HepG2 (cell line): Measurements from ENCODE around the gene ITPR1. TPM values are rescaled to one million over a fixed set of nuclear protein-coding genes. Genes with fewer than 3 reads are reported as not detected.

Experiments
- ATAC-seq: fragments of 200-7000 bp; cut with Tn5 transposase; 3 replicates; pipeline ENCODE4 v1.9.1; 2020; ENCODE audit warnings: mild to moderate bottlenecking, moderate library complexity
- BruUV-seq: library from RNA; stranded (reverse); fragments of 400-500 nt; replicated peaks from 2 replicates; lab custom pipeline; 2021; lab: Mats Ljungman, UMichigan
- CTCF ChIA-PET: fragments of 300-600 bp; formaldehyde crosslinking; extraction: SDS; loops from one replicate; lab custom pipeline; 2021; ENCODE audit warnings: low total read pairs, inconsistent platforms, low intra/inter-chr PET ratio; lab: Yijun Ruan, JAX
- POLR2A ChIA-PET: fragments of 350-600 bp; sonication (Branson Sonifier 250); formaldehyde crosslinking; loops from one replicate; lab custom pipeline; 2020; ENCODE audit warnings: antibody characterized with exemption, inconsistent platforms; lab: Yijun Ruan, JAX
- DNase-seq: peaks from one replicate; pipeline ENCODE4 v3.0.0-alpha.2; 2015; ENCODE audit warnings: low spot score
- FAIRE-seq: peaks from 3 replicates; lab custom pipeline; 2011; peaks lifted over from hg19 to GRCh38; lab: Jason Lieb, UNC
- H2AFZ ChIP-seq: one replicate; pipeline ENCODE4 v1.6.1; 2011; ENCODE audit warnings: low read length, inconsistent platforms
- H3K27ac ChIP-seq: fragments of 300-600 bp; 3 replicates; pipeline ENCODE4 v1.8.0; 2011; ENCODE audit warnings: mixed run types, mild to moderate bottlenecking, mixed read lengths, low read length, inconsistent platforms; ENCODE audit not compliant: insufficient read depth; ENCODE audit errors: extremely low read length
- H3K27me3 ChIP-seq, 2 experiments: fragments of 200-600 bp in 1 of 2; 2 replicates in 1 of 2; 3 replicates in 1 of 2; pipeline versions ENCODE4 v1.6.0 to v1.8.0; 2011; ENCODE audit warnings: low read length in 2 of 2, mild to moderate bottlenecking in 2 of 2, moderate library complexity in 2 of 2, inconsistent platforms in 1 of 2; ENCODE audit not compliant: insufficient read depth in 2 of 2, control insufficient read depth in 1 of 2
- H3K36me3 ChIP-seq, 2 experiments: fragments of 200-600 bp in 1 of 2; replicated peaks in 1 of 2; 2 replicates in 1 of 2; 3 replicates in 1 of 2; pipeline versions ENCODE4 v1.5.1 to v1.8.0; 2011; ENCODE audit warnings: low read length in 2 of 2, inconsistent platforms in 1 of 2; ENCODE audit not compliant: insufficient read depth in 2 of 2, control insufficient read depth in 1 of 2
- H3K4me1 ChIP-seq: 2 replicates; pipeline ENCODE4 v1.5.1; 2012; ENCODE audit warnings: low read length, inconsistent platforms; ENCODE audit not compliant: insufficient read depth
- H3K4me2 ChIP-seq: 2 replicates; pipeline ENCODE4 v1.6.0; 2011; ENCODE audit warnings: low read depth, low read length, inconsistent platforms
- H3K4me3 ChIP-seq, 3 experiments: fragments of 200-600 bp in 1 of 3; sonication (generic), shearing (Covaris generic) in 1 of 3; replicated peaks in 1 of 3; 2 replicates each; pipeline ENCODE4 v1.5.1; 2011 to 2016; ENCODE audit warnings: low read length in 3 of 3, inconsistent platforms in 2 of 3, low read depth in 2 of 3, mild to moderate bottlenecking in 2 of 3, control low read depth in 1 of 3, mixed read lengths in 1 of 3; ENCODE audit not compliant: insufficient read depth in 1 of 3
- H3K79me2 ChIP-seq: one replicate; pipeline ENCODE4 v1.6.1; 2011; ENCODE audit warnings: low read length, inconsistent platforms; ENCODE audit not compliant: insufficient read depth
- H3K9ac ChIP-seq: 2 replicates; pipeline ENCODE4 v1.6.0; 2011; ENCODE audit warnings: mild to moderate bottlenecking, low read depth, low read length, inconsistent platforms; ENCODE audit not compliant: insufficient read depth
- H3K9me3 ChIP-seq: 2 replicates; pipeline ENCODE4 v1.5.1; 2012; ENCODE audit warnings: mild to moderate bottlenecking, low read length
- H4K20me1 ChIP-seq: 2 replicates; pipeline ENCODE4 v1.6.0; 2011; ENCODE audit warnings: inconsistent platforms, mild to moderate bottlenecking, low read length, moderate library complexity; ENCODE audit not compliant: insufficient read depth
- CENPBD1 ChIP-seq: sonication (generic); formaldehyde crosslinking; IDR thresholded peaks from 2 replicates; pipeline ENCODE4 v1.8.0; 2022; ENCODE audit warnings: missing genetic modification reagents, low read depth, mild to moderate bottlenecking, borderline replicate concordance
- CENPX ChIP-seq: sonication (generic); formaldehyde crosslinking; IDR thresholded peaks from 2 replicates; pipeline ENCODE4 v1.9.0; 2021; ENCODE audit warnings: mild to moderate bottlenecking, missing genetic modification reagents, moderate library complexity
- GFI1 ChIP-seq: sonication (generic); formaldehyde crosslinking; IDR thresholded peaks from 2 replicates; pipeline ENCODE4 v1.5.0; 2020; ENCODE audit warnings: missing genetic modification reagents, mild to moderate bottlenecking, borderline replicate concordance
- HHEX ChIP-seq: IDR thresholded peaks from 2 replicates; pipeline ENCODE4 v1.6.1; 2016; ENCODE audit warnings: control low read depth
- HNRNPL ChIP-seq: fragments of 200-400 bp; formaldehyde crosslinking; IDR thresholded peaks from 2 replicates; pipeline ENCODE4 v1.6.1; 2017; ENCODE audit warnings: mild to moderate bottlenecking, low read depth, low read length
- HOXD1 ChIP-seq: sonication (generic); formaldehyde crosslinking; IDR thresholded peaks from 2 replicates; pipeline ENCODE4 v1.5.0; 2020; ENCODE audit warnings: missing genetic modification reagents
- NFYC ChIP-seq: IDR thresholded peaks from 2 replicates; pipeline ENCODE4 v1.6.1; 2016; ENCODE audit warnings: missing genetic modification reagents, missing compliant biosample characterization
- PLRG1 ChIP-seq: fragments of 450-650 bp; conservative IDR thresholded peaks from 2 replicates; pipeline ENCODE4 v1.6.1; 2016
- RAD21 ChIP-seq: fragments of 450-650 bp; formaldehyde crosslinking; IDR thresholded peaks from 2 replicates; pipeline ENCODE4 v1.5.0; 2020; ENCODE audit warnings: mild to moderate bottlenecking
- REPIN1 ChIP-seq: sonication (generic); formaldehyde crosslinking; IDR thresholded peaks from 2 replicates; pipeline ENCODE4 v1.8.0; 2022; ENCODE audit warnings: missing genetic modification reagents, low read depth, mild to moderate bottlenecking, borderline replicate concordance
- SKIL ChIP-seq: sonication (generic); formaldehyde crosslinking; IDR thresholded peaks from 2 replicates; pipeline ENCODE4 v1.8.0; 2022; ENCODE audit warnings: missing genetic modification reagents, mild to moderate bottlenecking, moderate library complexity, borderline replicate concordance
- ZBTB8A ChIP-seq: sonication (generic); formaldehyde crosslinking; IDR thresholded peaks from 2 replicates; pipeline ENCODE4 v1.4.0; 2020; ENCODE audit warnings: mild to moderate bottlenecking, low read depth, missing genetic modification reagents, borderline replicate concordance
- ZNF496 ChIP-seq: sonication (generic); formaldehyde crosslinking; IDR thresholded peaks from 2 replicates; pipeline ENCODE4 v1.8.1; 2023; ENCODE audit warnings: mild to moderate bottlenecking, moderate library complexity, missing genetic modification reagents; ENCODE audit not compliant: insufficient replicate concordance
- ZNF629 ChIP-seq: sonication (generic); formaldehyde crosslinking; conservative IDR thresholded peaks from 2 replicates; pipeline ENCODE4 v1.5.0; 2020; ENCODE audit warnings: missing genetic modification reagents
- ZNF768 ChIP-seq: sonication (generic); formaldehyde crosslinking; IDR thresholded peaks from 2 replicates; pipeline ENCODE4 v1.4.0; 2020; ENCODE audit warnings: missing genetic modification reagents
- ZNF782 ChIP-seq: sonication (generic); formaldehyde crosslinking; IDR thresholded peaks from 2 replicates; pipeline ENCODE4 v1.4.0; 2020; ENCODE audit warnings: missing genetic modification reagents, mild to moderate bottlenecking, borderline replicate concordance
- ZNF883 ChIP-seq: sonication (generic); formaldehyde crosslinking; IDR thresholded peaks from 2 replicates; pipeline ENCODE4 v1.5.1; 2020; ENCODE audit warnings: mild to moderate bottlenecking, missing genetic modification reagents; ENCODE audit errors: not compliant biosample characterization
- WGBS: methylation state at CpG from one replicate; pipeline ENCODE4 v1.1.6; 2017; ENCODE audit warnings: low lambda C conversion rate; 5-methylcytosine and 5-hydroxymethylcytosine counted together
- in situ Hi-C: cut with HindIII; loops from 2 replicates; pipeline ENCODE4 v1.10.0; 2017; ENCODE audit warnings: low pct_unique_long_range_greater_than_20kb; ENCODE audit not compliant: extremely low pct_ligation_motif_present
- intact Hi-C: fragments of 100-400 bp; cut with micrococcal nuclease; formaldehyde crosslinking; loops from one replicate; pipeline ENCODE4 v1.10.0; 2022; ENCODE audit not compliant: unreplicated experiment
- polyA plus RNA-seq, 8 experiments: library from polyadenylated mRNA; depleted of rRNA in 3 of 8; stranded (reverse) in 7 of 8; unstranded in 1 of 8; fragments of >200 nt; fragmentation: Illumina TruSeq in 4 of 8; extraction: Trizol in 4 of 8; gene quantifications; 2 replicates each; pipeline versions ENCODE4 v1.2.1 to v1.2.3, GENCODE V29; 2011 to 2016; ENCODE audit warnings: low read depth in 4 of 8, missing spikeins in 1 of 8, mixed read lengths in 1 of 8; ENCODE audit not compliant: insufficient read depth in 1 of 8
- total RNA-seq, 5 experiments: library from RNA; depleted of rRNA; stranded (reverse); fragments of >200 nt; fragmentation: Illumina TruSeq; extraction: Trizol; gene quantifications; 2 replicates each; pipeline ENCODE4 v1.2.3, GENCODE V29; 2016; ENCODE audit warnings: low read depth in 1 of 5

ITPR1 gene
- total and polyA plus RNA-seq, 2 of the 13 experiments (the other 11 are each of a cell fraction or from before 2014, with no cell fraction given), result 10.0 to 11.4 TPM

GRCh38 chr3:4687167-4687566 lies 194.0 kb downstream of the ITPR1 start (continued):
- peak; percentile 50; the same call in 1 of the 2 replicates for TF ChIP-seq HHEX (CRISPR knock-in tag)
- peak; percentile 60; the same call in 1 of the 2 replicates for TF ChIP-seq ZNF768 (CRISPR knock-in tag)
- peak; percentile 53; the same call in 1 of the 2 replicates for TF ChIP-seq GFI1 (CRISPR knock-in tag)

- CTCF ChIA-PET, result no interaction called here
- in situ Hi-C loops, result no loop called here
- H3K36me3 ChIP-seq, result peaks cover 10 to 19% of the 10 kb centered on the region in 2 experiments; a peak in 3 of 5 replicates
- no peak overlapping the region for H3K4me3 ChIP-seq
- no peak overlapping the region for H3K27ac ChIP-seq
- FAIRE-seq (no peak), DNase-seq (no peak), ATAC-seq (no peak)
- POLR2A ChIA-PET, result no interaction called here
- no peak overlapping the region for H3K4me2 ChIP-seq
- TF ChIP-seq HOXD1 (CRISPR knock-in tag) (no peak), ZNF629 (CRISPR knock-in tag) (peak; percentile 49), ZBTB8A (no peak)
- no peaks in the 10 kb centered on the region for H3K9me3 ChIP-seq
- H2AFZ ChIP-seq, result no peak overlapping the region
- no peaks in the 10 kb centered on the region for H3K4me1 ChIP-seq
- no peaks in the 10 kb centered on the region for H4K20me1 ChIP-seq
- H3K79me2 ChIP-seq, result no peaks in the 10 kb centered on the region
- no peak overlapping the region for H3K9ac ChIP-seq
- intact Hi-C loops, result no loop called here
- no peaks in the 10 kb centered on the region for H3K27me3 ChIP-seq
- WGBS, result 84% methylated on average over 5 of the region's 5 CpGs
- no TSS peak for BruUV-seq
These were observed 194.4 kb downstream of the ITPR1 start for GRCh38 chr3:4687596-4687995.

- in situ Hi-C loops (no loop called here), intact Hi-C loops (no loop called here)
- H3K27ac ChIP-seq, result no peak overlapping the region
- H3K79me2 ChIP-seq, result no peaks in the 10 kb centered on the region
- no peak for FAIRE-seq
- H3K4me2 ChIP-seq, result no peak overlapping the region
- no peaks in the 10 kb centered on the region for H3K9me3 ChIP-seq
- no peak overlapping the region for H3K4me3 ChIP-seq
- H2AFZ ChIP-seq, result no peak overlapping the region
- no peak for ATAC-seq
- no peak overlapping the region for H3K9ac ChIP-seq
- POLR2A ChIA-PET, result no interaction called here
- H3K27me3 ChIP-seq, result no peaks in the 10 kb centered on the region
- no peaks in the 10 kb centered on the region for H4K20me1 ChIP-seq
- BruUV-seq, result no TSS peak
- H3K36me3 ChIP-seq, result peaks cover 9 to 18% of the 10 kb centered on the region in 2 experiments; a peak in 4 of 5 replicates
- DNase-seq, result no peak
- CTCF ChIA-PET, result no interaction called here
- 93% methylated on average over 4 of the region's 4 CpGs for WGBS
- H3K4me1 ChIP-seq, result no peaks in the 10 kb centered on the region
- TF ChIP-seq PLRG1, result no peak
- no peak for TF ChIP-seq ZNF883 (CRISPR knock-in tag)
- no peak for TF ChIP-seq SKIL (CRISPR knock-in tag)
- TF ChIP-seq NFYC (CRISPR knock-in tag), result no peak
- TF ChIP-seq CENPX (CRISPR knock-in tag), result no peak
- no peak for TF ChIP-seq RAD21
- no peak for TF ChIP-seq ZNF496 (CRISPR knock-in tag)
- TF ChIP-seq ZNF782 (CRISPR knock-in tag), result no peak
- no peak for TF ChIP-seq REPIN1 (CRISPR knock-in tag)
- TF ChIP-seq HNRNPL, result no peak
- no peak for TF ChIP-seq CENPBD1 (CRISPR knock-in tag)
These were observed 195.3 kb downstream of the ITPR1 start for GRCh38 chr3:4688411-4688810.
